Vagina (tissue), 2 donors: ENCODE results near the gene TERT. TPM values are rescaled to one million over a fixed set of nuclear protein-coding genes. Genes with fewer than 3 reads are reported as not detected.
"Not testable (repeated sequence)": the region's sequence is repeated elsewhere in the genome, so short reads cannot be mapped to it uniquely, and the experiment has no call there.

Source experiments
- DNase-seq, 2 donors: peaks; one replicate each; pipeline ENCODE4 v3.0.0-alpha.2; 2017; ENCODE audit errors: extremely low spot score in 2 of 2
- H3K27ac ChIP-seq: fragments of 200-600 bp; sonication (generic); one replicate; pipeline ENCODE4 v1.5.1; 2019
- H3K27me3 ChIP-seq: fragments of 200-600 bp; sonication (generic); one replicate; pipeline ENCODE4 v1.5.1; 2019
- H3K36me3 ChIP-seq, 2 donors: fragments of 200-600 bp; sonication (generic); one replicate each; pipeline ENCODE4 v1.5.1; 2017 to 2019
- H3K4me1 ChIP-seq: fragments of 200-600 bp; sonication (generic); one replicate; pipeline ENCODE4 v1.5.1; 2019
- H3K4me3 ChIP-seq, 2 donors: fragments of 200-600 bp; sonication (generic); 1 replicate in 1 of 2; 2 replicates in 1 of 2; pipeline ENCODE4 v1.5.1; 2016 to 2019
- H3K9me3 ChIP-seq: fragments of 200-600 bp; sonication (generic); one replicate; pipeline ENCODE4 v1.5.1; 2019
- CTCF ChIP-seq, 3 experiments: fragments of 450-650 bp in 2 of 3; fragments of 200-600 bp in 1 of 3; sonication (generic) in 1 of 3; IDR thresholded peaks; one replicate each; pipeline ENCODE4 v1.5.1; 2017 to 2019; ENCODE audit warnings: antibody characterized with exemption in 3 of 3, mild to moderate bottlenecking in 2 of 3, moderate library complexity in 2 of 3
- POLR2A ChIP-seq, 2 donors: fragments of 450-650 bp; IDR thresholded peaks; one replicate each; pipeline ENCODE4 v1.6.1; 2017; ENCODE audit warnings: antibody characterized with exemption in 2 of 2, mild to moderate bottlenecking in 2 of 2, moderate library complexity in 2 of 2
- POLR2AphosphoS5 ChIP-seq, 2 donors: sonication (generic); formaldehyde crosslinking; IDR thresholded peaks; one replicate each; pipeline ENCODE4 v1.9.0; 2017; ENCODE audit warnings: antibody characterized with exemption in 2 of 2, mild to moderate bottlenecking in 2 of 2, low read depth in 1 of 2; ENCODE audit not compliant: insufficient read depth in 1 of 2
- intact Hi-C: fragments of 100-400 bp; cut with DNase I; formaldehyde crosslinking; loops from one replicate; pipeline ENCODE4 v1.15.1; 2023
- total RNA-seq: library from RNA; depleted of rRNA; stranded (reverse); fragments of >200 nt; gene quantifications from one replicate; pipeline ENCODE4 v1.2.3, GENCODE V29; 2016

TERT gene
- total RNA-seq, 1 donor from 2014 or later: not detected

GRCh38 chr5:1278216-1278615, 16.7 kb downstream of the TERT start:
- Histone ChIP-seq H3K4me1 (no peaks in the 10 kb centered on the region), H3K27me3 (no peaks in the 10 kb centered on the region), H3K27ac (no peak overlapping the region), H3K36me3 (no peaks in the 10 kb centered on the region), H3K4me3 (no peak overlapping the region), H3K9me3 (no peaks in the 10 kb centered on the region)
- intact Hi-C loops: no loop called here
- TF ChIP-seq POLR2AphosphoS5 (IDR thresholded peaks at IDR 0.05; ENCODE audit: insufficient read depth in 1 of 2, low read depth in 1 of 2): no peak
- no peak for TF ChIP-seq CTCF (IDR thresholded peaks at IDR 0.05)
- TF ChIP-seq POLR2A (IDR thresholded peaks at IDR 0.05): no peak
- DNase-seq: no peak

GRCh38 chr5:1277781-1278180, 17.1 kb downstream of the TERT start:
- no peak overlapping the region for H3K27ac ChIP-seq
- H3K4me1 ChIP-seq: no peaks in the 10 kb centered on the region
- no peak overlapping the region for H3K4me3 ChIP-seq
- no peaks in the 10 kb centered on the region for H3K9me3 ChIP-seq
- no peak for DNase-seq
- intact Hi-C loops: no loop called here
- TF ChIP-seq POLR2A (IDR thresholded peaks at IDR 0.05) (no peak), CTCF (IDR thresholded peaks at IDR 0.05) (no peak), POLR2AphosphoS5 (IDR thresholded peaks at IDR 0.05; ENCODE audit: insufficient read depth in 1 of 2, low read depth in 1 of 2) (no peak)
- no peaks in the 10 kb centered on the region for H3K36me3 ChIP-seq
- no peaks in the 10 kb centered on the region for H3K27me3 ChIP-seq

- no peak for DNase-seq
- intact Hi-C loops: no loop called here
- Histone ChIP-seq H3K4me1 (no peaks in the 10 kb centered on the region), H3K27me3 (no peaks in the 10 kb centered on the region), H3K9me3 (no peaks in the 10 kb centered on the region), H3K4me3 (no peak overlapping the region), H3K27ac (no peak overlapping the region), H3K36me3 (no peaks in the 10 kb centered on the region)
- no peak for TF ChIP-seq POLR2AphosphoS5 (IDR thresholded peaks at IDR 0.05; ENCODE audit: insufficient read depth in 1 of 2, low read depth in 1 of 2)
- no peak for TF ChIP-seq POLR2A (IDR thresholded peaks at IDR 0.05)
- TF ChIP-seq CTCF (IDR thresholded peaks at IDR 0.05): no peak
Observed at GRCh38 chr5:1277331-1277730, 17.5 kb downstream of the TERT start.

- intact Hi-C loops: no loop called here
- Histone ChIP-seq H3K27me3 (no peaks in the 10 kb centered on the region), H3K27ac (no peak overlapping the region), H3K9me3 (no peaks in the 10 kb centered on the region), H3K4me1 (no peaks in the 10 kb centered on the region), H3K36me3 (no peaks in the 10 kb centered on the region), H3K4me3 (no peak overlapping the region)
- DNase-seq: no peak
- TF ChIP-seq POLR2AphosphoS5 (IDR thresholded peaks at IDR 0.05; ENCODE audit: insufficient read depth in 1 of 2, low read depth in 1 of 2): no peak
- no peak for TF ChIP-seq POLR2A (IDR thresholded peaks at IDR 0.05)
- no peak for TF ChIP-seq CTCF (IDR thresholded peaks at IDR 0.05)
Observed at GRCh38 chr5:1276930-1277329, 17.9 kb downstream of the TERT start.

GRCh38 chr5:1275397-1276391, 19.2 kb downstream of the TERT start:
- H3K36me3 ChIP-seq, H3K27ac ChIP-seq, intact Hi-C loops: not testable (repeated sequence)

More at GRCh38 chr5:1275397-1276391, 19.2 kb downstream of the TERT start:
- not testable (repeated sequence) for H3K4me1 ChIP-seq, H3K4me3 ChIP-seq, H3K9me3 ChIP-seq, DNase-seq, H3K27me3 ChIP-seq
